Hindlimb muscle (tissue), 1 donor: ENCODE measurements around the gene RAMP1. TPM values are rescaled to one million over a fixed set of nuclear protein-coding genes. Genes with fewer than 3 reads are reported as not detected.
"Not testable (repeated sequence)": the region's sequence is repeated elsewhere in the genome, so short reads cannot be mapped to it uniquely, and the experiment has no call there.

Experiments
- DNase-seq: peaks from one replicate; pipeline ENCODE4 v3.0.0-alpha.2; 2013
- polyA plus RNA-seq: library from polyadenylated mRNA; unstranded; fragments of 120-200 nt; gene quantifications from one replicate; pipeline ENCODE4 v1.2.1, GENCODE V29; 2013; ENCODE audit not compliant: insufficient read length

Gene RAMP1
- 55.1 TPM for polyA plus RNA-seq

DNA sequence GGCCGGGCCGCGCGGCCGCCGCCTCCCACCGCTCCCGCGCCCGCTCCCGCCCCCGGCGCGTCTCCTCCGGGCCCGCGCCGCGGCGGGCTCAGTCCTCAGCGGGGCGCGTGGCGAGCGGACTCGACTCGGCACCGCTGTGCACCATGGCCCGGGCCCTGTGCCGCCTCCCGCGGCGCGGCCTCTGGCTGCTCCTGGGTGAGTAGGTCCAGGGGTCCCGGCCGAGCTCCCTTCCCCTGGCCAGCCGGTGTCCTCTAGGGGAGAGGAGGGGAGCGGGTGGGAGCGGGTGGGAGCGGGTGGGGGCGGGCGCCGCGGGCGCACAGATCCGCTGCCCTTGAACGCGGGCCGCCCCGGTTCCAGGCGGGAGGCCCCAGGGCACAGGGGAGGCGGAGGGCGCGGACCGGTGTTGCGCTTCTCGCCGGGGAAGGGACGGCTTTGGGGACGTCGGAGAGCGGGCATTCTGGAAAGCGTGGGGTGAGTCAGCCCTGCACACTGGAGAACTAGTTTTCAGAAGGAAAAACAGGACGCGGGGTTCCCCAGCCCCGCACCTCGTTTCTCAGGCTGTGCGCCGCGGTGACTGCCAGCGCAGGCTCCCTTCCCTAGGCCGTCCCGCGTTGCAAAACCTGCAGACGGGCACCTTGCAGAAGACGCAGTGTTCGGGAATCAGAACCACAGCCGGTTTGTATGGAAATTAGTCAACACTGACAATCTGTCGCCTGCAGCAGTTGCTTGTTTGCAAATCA is at the start of gene RAMP1:
Gene RAMP1, plus strand, starts transcription at position 91 of the 740 bp plus-strand sequence. Its CDS starts 53 bp downstream, at position 144.
- DNase-seq: no peak

DNA sequence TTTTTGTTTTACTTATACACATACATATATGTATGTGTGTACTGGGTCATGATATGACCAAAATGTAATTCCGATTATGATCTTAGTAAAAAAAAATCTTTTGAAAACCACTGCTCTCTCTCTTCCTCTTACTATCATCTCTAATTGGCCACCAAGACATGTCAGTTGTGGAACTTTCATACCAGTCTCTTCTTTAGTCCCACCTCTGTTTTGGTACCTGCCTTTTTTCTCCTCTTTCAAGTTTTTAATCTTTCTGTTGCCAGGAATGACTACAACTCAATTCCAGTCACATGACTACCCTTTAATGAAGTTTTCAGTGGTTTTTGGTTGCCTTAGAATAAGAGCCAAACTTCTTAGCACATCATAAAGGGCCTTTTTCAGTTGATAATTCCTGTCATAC is 43.8 kb upstream of the RAMP1 start:
- DNase-seq: no peak

DNA sequence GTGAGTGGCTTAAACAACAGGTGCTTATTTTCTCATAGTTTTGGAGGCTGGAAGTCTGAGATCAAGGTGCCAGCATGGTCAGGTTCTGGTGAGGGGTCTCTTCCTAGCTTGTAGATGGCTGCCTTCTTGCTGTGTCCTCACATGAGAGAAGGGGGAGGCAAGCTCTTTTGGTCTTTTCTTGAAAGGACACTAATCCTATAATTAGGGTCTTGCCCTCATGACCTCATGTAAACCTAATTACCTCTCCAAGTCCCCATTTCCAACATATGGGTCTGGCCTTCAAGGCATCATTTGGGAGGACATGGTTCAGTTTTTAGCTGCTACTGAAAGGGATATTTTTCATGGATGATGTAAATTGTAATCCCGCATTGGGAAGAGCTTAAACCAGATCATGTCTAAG is 42.9 kb upstream of the RAMP1 start:
- DNase-seq: no peak

DNA sequence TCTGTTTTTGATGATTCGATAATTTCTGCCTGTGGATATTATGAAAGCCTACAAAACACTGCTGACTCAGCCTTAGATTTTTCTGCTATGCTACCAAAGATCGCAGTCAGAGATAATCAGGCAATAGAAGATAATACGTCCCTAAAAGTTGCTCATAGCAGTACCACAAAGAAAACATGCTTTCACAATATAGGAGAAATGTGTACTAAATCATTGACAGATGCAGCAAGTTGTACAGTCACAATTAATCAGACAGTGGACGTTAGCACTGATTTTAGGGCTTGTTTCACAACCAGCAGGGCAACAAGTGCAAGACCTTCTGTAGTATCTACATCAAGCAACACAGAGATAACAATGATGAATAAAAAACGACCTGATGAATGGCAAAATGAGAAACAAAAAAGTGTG is 41.4 kb upstream of the RAMP1 start:
- no peak for DNase-seq

DNA sequence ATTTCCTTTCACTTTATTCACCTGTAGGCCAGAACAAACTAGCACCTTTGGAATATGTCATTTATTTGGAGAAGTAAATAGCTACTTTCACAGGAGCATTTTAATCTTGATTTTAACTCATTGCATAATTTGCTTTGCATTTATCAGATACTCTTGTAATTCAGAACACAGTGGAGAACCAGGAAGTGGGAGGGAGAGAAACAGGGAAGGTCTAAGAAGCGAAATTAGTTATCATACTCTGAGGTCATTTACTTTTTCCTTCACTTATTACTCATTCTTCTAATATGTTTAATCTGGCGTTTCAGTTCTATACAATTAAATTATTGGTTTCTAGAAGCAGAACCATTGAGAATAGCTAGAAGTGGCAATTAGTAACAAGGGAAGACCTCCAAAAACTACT is 40.2 kb upstream of the RAMP1 start:
- DNase-seq: no peak

DNA sequence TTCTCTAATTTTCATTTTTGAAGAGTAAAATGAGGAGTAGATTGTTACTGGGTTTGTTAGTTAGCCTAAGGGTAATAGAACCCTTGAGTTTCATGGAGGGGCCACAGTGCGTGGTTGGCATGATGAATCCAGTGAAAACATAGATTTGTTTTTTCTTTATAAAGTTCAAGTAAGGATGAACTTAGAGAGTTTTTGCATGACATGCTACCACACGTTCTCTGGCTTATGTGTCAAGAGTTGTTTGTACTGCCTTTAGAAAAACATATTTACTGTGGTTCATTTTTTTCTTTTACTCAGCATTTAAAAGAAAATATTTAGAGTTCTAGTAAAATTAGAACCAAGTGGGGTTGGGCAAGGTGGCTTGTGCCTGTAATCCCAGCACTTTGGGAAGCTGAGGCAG is 39.0 kb upstream of the RAMP1 start:
- no peak for DNase-seq

DNA sequence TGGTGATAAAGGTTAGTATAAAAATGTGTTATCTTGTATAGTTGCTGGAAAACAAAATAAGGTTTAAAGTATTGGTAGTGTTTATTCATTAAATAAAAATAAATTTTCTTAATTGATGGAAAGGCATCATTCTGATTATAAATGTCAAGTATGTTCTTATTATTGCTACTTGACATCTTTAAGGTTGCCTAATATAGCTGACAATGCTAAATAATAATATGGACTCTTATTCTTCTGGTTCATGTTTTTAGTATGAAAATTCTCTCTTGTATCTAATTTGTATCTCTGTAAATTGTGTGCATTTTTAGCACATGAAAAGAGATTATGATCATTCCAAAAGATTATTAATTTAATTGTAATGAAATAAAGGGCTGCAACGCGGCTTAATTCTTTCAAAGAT is 35.9 kb upstream of the RAMP1 start:
- no peak for DNase-seq

DNA sequence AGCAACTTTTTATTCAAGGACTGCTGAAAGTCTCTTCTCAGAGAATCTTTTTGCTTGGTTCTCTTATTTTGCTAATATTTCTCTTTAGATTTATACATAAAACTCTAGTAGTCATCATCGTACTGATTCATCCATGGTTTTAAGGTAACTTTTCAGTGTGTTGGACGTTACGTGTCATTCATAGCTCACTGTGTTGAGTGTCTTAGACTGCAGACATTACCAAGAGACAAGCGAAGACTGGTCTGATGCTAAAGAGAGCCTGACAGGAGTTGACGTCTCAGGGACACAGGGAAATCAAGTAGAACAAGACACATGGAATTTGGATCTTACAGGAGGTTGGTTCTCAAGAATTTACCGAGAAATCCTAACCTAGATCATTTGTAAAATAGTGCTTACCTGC is 35.3 kb upstream of the RAMP1 start:
- no peak for DNase-seq

DNA sequence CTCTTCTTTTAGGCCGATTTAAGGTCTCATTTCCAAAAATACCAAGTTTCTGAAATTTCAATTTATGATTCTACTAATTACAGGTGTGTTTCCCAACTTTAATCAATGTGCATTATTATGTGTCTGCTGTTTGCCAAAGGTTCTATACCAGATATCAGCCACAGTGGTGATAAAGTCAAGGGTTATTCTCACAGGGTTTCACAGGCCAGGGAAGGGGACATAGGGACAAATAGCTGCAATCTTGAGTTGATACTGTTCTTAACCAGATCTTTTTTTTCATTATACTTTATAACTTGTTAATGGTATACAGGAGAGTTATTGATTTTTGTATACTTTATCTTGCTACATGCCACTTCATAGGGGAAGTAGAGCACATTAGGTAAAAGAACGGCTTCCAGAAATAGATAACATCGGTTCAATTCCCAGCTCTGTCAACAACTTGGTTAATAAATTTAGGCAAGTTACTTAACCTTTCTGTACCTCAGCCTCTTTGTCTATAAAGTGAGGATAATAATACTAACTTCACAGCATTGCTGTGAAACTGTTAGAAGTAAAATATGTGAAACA is 31.9 kb upstream of the RAMP1 start:
- no peak for DNase-seq

DNA sequence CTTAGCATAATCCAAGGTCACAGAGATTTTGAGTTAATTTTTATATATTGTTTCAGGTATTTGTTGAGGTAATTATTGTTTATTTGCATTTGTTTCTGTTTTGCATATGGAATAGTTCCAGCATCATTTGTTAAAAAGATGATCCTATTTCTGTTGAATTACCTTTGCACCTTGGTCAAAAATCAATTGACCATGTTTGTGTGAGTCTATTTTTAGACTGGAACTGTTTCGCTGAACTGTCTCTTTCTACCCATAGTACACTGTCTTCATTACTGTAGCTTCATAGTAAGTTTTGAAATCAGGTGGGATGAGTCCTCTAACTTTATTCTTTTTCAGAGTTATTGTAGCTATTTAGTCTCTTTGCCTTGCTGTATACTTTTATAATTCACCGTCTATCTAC is 28.9 kb upstream of the RAMP1 start:
- no peak for DNase-seq

DNA sequence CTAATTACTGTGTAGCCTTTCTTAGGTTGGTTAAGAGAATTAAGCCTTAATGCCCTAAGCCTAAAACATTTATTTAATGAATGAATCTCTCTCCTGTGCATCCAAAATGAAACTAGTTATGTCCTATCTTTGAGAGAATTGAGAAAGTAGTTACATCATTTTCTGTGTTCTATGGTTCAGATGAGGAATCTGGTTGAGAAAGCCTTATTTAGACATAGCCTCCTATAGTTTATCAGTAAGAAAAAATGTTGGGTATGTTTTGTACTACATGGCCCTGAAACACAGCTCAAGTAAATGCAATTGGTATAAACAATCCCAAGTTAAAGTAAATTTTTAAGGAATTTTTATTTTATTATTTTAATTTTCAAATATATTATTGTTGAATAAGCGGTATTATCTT is 25.9 kb upstream of the RAMP1 start:
- DNase-seq: no peak

DNA sequence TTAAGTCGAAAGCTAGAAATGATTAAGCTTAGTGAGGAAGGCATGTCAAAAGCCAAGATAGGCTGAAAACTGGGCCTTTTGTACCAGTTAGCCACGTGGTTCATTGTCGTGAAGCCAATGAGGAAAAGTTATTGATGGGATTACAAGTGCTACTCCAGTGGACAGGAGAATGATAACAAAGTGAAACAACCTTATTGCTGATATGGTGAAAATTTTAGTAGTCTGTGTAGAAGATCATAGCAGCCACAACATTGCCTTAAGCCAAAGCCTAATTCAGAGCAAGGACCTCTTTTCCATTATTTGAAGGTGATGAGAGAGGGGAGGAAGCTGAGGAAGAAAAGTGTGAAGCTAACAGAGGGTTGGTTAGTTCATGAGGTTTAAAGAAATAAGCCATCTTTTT is 24.1 kb upstream of the RAMP1 start:
- DNase-seq: no peak

DNA sequence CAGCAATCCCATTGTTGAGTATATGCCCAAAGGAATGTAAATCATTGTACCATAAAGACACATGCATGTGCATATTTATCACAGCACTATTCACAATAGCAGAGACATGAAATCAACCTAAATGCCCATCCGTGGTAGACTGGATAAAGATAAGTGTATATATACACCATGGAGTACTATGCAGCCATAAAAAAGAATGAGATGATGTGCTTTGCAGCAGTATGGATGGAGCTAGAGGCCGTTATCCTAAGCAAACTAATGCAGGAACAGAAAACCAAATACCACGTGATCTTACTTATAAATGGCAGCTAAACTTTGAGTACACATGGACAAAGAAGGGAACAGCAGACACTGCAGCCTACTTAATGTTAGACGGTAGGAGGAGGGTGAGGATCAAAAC is 18.4 kb upstream of the RAMP1 start:
- no peak for DNase-seq

DNA sequence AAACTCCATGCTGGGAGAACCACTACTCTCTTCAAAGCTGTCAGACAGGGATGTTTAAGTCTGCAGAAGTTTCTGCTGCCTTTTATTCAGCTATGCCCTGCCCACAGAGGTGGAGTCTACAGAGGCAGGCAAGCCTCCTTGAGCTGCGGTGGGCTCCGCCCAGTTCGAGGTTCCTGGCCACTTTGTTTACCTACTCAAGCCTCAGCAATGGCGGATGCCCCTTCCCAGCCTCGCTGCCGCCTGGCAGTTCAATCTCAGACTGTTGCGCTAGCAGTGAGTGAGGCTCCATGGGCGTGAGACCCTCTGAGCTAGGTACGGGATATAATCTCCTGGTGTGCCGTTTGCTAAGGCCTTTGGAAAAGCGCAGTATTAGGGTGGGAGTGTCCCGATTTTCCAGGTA is 10.5 kb upstream of the RAMP1 start:
- DNase-seq: not testable (repeated sequence)

DNA sequence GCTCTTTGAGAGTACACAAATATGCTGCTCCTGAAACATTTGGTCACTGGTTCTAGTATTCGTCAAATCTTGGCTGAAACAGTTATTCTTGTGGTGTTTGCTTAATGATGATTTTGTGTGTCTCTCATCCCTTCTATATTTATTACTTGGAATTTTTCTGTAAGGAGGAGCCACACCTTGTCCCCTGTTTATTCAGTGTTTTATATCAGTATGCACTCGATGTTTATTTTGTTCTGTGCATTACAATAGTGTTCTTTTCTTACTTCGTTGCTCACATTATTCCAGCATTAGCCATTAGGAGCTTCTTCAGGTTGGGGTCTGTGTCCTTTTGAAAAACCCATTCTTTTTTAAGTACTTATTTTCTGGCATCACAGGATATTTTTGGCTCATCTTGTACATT is 5.1 kb upstream of the RAMP1 start:
- DNase-seq: no peak

DNA sequence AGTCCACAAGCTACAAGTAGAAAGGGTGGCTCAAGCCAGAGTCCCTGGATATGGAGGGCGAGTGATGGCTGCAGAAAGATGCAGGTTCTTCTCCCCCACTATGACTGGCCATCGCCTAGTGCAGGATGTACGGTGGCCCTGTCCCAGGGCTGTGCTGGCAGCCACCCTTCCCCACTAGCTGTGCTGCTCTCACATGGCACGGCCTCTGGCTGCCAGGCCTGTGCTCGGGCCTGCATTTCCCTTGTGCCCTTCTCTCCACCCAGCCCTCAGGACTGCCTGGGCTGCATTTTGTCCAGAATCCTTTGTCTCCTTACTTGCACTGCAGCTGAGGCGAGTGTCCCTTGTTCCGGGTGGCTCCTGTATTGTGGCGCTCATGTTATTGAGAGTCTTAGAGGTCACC is 1.6 kb upstream of the RAMP1 start:
- no peak for DNase-seq

DNA sequence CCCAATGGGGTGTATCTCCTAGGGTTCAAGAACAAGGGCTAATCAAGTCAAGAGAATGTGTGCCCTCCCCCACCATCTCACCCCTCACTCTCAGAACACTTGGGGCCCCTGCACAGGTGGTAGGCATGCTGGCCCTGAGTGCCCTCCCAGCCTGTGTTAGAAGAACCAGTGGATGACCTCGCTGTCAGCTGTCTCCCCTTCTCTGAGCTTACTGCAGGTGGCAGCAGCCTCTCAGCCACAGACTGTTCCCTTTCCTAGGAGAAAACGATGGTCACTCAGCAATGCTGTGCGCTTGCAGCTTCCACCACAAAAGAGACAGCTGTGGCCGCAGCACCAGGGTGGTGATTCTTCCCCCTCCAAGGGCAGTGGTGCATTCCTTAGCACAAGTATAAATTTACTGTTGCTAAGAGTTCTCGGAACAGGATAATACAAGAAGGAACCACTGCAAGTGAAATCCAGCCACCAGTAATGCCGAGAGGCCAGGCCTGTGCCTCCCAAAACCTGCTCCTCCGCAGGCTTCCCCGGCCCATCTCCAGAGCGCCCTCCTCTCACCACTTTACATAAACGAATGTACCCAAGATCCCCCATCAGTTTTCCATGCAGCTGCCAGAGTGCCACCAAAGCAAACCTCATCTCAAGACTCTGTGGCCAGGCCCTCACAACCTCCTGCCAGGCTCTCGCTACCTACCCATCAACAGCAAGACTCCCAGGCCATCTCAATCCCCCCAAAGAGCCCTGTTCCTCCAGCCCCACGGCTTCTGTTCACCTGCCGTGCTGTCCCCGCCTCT is 935 bp upstream of the RAMP1 start:
- peak; percentile 49 for DNase-seq

DNA sequence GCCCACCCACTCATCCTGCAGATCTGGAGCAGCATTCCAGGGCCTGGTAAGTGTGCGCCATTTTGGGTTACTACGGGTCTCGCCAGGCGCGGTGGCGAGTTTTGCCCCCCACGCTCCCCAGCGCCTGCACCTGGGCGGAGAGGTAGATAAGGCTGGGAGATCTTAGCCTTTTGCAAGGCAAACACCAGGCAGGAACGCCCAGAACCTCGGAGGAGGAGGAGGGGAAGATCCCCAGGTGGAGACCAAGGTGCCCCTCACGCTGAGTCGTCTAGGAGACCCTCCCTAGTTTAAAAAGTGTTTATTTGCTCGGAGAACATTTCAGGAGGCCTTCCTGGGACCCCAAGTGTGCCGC is 365 bp upstream of the RAMP1 start:
- DNase-seq: no peak

DNA sequence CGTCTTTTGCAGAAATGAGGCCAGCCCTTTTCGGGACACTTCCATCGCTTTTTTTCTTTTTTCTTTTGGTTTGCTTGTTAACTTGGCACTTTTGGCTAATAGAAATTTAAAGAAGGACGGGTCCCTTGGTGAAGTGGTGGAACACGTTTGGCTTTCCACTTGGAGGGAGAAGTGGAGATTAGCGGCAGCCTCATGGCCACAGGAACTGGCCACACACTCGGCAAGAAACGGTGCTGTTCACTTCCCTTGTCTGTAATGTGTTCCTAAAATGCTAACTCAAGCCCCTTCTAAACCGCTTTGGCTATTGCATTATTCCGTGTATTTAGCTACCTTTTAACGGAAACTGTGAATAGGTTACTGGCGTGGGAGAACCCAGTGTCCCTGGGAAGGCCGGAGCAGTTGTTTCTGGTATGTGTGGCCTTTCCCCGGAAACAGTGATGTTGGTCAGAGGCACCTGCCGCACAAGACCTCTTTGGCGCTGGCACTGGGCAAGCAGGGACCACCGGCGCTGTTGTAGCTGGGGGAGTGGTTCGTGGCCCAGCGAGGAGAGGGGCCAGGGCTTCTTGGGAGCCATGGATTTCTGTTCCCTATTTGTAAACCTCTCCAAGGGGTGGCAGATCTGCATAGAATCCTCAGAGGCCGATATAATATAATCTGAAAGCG is 981 bp downstream of the RAMP1 start:
- no peak for DNase-seq

DNA sequence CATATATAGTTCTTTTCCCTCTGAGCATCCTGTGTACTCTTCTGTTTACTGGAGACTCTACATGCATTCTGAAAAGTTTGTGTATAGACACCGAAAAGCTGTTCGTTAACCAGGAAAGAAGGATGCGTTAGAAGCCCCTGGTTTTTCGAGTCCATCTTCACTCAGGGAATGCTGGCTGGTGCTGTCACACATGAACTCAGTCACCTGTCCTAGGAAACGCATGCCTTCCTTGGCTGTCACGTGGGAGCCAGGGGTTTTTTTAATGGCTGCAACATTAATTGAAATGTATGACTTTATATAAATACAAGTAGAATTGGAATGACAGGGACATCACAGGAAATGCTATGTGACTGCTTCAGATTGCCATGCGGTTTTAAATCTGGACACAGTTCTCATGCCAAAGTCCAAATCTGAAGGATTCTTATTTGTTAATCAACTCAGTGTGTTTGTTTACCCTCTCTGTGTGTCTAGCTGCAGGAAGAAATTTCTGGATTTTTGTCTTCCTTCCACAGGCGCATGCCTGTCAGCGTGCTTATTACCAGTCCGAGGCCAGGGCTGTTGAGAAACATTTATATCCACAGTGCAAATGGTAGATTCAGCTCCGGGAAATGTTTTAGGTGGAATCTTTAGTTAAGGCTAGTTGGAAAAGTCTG is 2.6 kb downstream of the RAMP1 start:
- DNase-seq: no peak

DNA sequence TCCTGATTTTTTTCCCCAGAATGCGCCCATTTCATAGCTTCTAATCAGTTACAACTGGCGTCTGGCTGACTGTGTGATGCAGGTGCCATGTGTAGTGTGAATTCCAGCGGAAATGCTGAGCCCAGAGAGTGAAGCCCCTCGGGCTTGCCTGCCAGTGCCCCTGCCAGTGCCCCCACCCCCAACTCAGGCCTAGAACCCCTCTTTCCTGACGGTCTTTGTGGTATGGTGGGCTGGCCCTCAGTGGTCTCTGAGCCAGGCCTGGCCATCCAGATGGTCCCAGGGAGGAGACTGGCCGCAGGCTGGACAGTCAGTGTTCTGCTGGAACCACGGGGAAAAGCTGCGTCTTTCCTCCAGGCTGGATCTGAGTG is 3.1 kb downstream of the RAMP1 start:
- DNase-seq: no peak

DNA sequence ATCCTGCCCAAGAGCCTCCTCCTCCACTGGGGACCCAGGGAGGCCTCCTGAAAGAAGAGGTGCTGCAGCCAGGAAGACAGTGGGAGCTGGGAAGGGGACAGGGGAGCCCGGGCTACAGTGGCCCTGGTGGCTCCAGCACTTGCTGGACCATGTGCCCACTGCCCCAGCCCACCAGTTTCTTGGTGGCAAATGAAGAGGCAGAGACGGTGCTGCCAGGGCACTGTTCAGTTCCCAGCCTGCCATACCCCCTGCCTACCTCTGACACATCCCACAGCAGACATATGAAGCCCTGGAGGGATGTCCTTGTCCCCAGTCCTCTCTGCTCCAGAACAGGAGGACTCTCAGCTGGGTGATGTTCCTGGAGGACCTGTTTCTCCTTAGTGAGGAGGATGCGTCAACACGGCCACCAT is 3.7 kb downstream of the RAMP1 start:
- DNase-seq: no peak
